ENCODE results near the gene C20orf202.

Gene C20orf202

GRCh38 chr20:1202762-1203504 is at the start of gene C20orf202:
C20orf202 (plus strand) TSS chr20:1203454; CDS start chr20:1203586, 132 bp downstream.
- no peak for DNase-seq

DNA sequence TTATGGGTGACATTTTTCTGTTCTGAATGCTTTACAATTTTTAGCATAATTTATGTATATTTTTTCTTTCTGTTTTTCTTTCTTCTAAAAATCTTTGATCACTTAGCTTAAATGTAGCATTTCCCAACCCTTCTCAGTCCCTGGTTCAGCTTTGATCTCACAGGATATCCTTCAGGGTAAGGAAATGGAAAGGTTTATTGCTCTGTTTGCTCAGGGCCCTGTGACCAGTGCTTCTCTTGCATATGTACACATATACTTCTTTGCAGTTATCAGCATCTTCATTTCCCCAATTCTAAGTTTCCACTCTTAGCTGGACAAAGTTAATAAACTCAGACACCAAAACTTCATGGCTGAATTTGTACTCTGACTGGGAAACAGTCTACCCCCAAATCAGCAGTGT is 49.0 kb upstream of the C20orf202 start:
- no peak for DNase-seq

- DNase-seq = no peak
These were observed 48.6 kb upstream of the C20orf202 start for GRCh38 chr20:1154691-1155090.

GRCh38 chr20:1155342-1155741 is 47.9 kb upstream of the C20orf202 start:
- DNase-seq = no peak

DNA sequence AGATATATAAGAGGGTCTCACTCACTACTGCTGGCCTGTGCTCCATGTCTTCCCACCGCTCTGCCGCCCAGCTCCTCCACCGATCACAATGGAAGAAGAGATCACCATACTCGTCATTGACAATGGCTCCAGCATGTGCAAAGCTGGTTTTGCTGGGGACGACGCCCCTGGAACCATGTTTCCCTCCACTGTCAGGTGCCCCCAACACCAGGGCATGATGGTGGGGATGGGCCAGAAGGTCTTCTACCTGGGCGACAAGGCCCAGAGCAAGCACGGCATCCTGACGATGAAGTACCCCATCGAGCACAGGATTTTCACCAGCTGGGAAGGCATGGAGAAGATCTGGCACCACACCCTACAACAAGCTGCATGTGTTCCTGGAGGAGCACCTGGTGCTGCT is 42.8 kb upstream of the C20orf202 start:
- no peak for DNase-seq

- DNase-seq = no peak
These were observed 42.3 kb upstream of the C20orf202 start for GRCh38 chr20:1160991-1161390.

- DNase-seq = no peak
These were observed 40.1 kb upstream of the C20orf202 start for GRCh38 chr20:1163105-1163504.

DNA sequence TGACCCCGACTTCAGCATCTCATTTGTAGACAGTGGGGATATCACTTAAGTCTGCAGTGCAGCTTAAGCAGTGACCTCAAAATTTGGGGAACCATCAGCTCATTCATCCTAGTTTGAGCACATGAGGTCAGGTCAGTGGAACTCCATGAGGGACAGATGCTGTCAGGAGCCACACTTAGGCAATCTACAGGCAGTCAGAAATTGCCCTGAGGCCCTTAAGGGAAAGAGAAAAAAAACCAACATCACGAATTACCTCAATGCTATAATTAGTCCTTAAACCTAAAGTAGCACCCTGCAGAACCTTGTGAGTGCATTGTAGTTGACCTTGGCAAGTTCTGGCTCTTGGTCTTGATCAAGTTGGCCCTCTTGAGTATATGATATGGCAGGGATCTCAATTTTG is 39.6 kb upstream of the C20orf202 start:
- no peak for DNase-seq

DNA sequence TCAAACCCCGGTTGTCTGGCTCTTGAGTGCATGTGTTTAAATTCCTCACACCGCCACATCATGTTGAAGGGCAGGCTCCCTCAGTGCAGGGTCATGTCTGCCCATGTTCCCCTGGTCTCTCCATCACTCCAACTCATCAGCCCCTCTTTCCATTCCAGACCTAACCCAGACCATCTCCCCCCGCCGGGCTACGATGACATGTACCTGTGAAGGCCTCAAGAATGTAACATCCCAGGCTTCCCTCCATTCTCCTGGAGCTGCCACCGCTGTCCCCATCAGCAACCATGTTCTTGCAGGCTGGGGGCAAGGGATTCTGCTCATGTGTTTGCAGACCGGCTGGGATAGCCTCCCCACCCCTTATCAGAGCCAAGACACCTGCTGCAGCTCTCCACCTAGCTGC is 38.4 kb upstream of the C20orf202 start:
- DNase-seq = no peak

- DNase-seq = no peak
These were observed 37.7 kb upstream of the C20orf202 start for GRCh38 chr20:1165521-1165920.

GRCh38 chr20:1165941-1166340 is 37.3 kb upstream of the C20orf202 start:
- no peak for DNase-seq

DNA sequence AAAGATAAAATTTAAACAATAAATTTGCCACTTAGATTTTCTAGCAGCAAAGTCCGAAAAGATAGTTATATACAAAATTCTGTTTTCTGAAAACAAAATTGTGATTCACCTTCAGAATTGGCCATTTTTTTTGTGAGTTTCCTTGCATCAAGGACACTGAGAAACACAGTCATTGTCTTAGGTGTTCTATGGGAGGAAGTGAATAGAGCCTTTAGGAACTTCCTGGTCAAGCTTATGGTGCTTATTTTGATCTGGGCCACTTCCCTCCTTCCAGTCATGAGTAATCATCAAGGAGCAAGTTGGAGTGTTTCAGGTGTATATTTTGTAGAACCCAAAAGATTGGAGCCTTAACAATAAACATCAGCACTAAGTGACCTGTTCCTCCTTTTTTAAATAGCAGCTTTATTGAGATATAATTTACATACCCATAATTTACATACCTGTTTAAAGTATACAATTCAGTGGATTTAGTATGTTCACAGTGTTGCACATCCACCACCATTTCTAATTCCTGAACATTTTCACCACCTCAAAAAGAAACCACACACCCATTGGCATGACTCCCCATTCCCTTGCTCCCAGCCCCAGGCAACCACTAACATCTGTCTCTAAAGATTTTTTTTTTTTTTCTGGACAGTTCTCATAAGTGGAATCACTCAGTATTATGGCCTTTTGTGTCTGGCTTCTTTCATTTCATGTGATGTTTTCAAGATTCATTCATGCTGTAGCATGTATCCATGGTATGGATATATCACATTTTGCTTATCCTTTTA is 36.1 kb upstream of the C20orf202 start:
- no peak for DNase-seq

GRCh38 chr20:1169224-1169623 is 34.0 kb upstream of the C20orf202 start:
- no peak for DNase-seq

DNA sequence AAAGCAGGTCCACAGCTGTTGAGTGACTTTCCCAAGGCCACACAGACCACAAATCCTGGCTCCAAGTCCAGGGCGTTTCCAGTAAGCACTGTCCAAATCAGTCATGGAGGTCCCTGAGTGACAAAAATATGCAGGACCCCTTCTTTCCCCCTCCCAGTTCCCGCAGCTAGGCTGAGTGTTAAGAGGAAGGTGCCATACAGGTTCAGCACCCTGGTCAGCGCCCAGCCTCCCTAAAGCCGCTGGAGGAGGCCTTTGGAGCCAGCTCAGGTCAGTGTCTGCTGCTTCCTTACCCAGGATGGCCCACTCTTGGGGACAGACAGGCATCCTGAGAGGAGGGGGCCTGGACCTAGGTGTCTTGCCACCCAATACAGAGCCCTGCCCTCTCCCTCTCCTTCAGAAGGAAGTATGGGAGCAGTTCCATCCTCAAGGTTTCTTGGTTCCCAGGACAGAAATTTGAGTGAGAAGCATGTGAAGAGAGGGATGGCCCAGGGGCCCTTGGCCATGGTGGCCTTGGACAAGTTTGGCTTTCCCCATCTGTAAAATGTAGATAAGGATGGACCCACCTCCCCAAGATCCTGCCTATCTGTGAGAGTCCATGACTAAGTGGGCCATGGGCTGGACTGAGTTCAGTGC is 31.7 kb upstream of the C20orf202 start:
- no peak for DNase-seq

DNA sequence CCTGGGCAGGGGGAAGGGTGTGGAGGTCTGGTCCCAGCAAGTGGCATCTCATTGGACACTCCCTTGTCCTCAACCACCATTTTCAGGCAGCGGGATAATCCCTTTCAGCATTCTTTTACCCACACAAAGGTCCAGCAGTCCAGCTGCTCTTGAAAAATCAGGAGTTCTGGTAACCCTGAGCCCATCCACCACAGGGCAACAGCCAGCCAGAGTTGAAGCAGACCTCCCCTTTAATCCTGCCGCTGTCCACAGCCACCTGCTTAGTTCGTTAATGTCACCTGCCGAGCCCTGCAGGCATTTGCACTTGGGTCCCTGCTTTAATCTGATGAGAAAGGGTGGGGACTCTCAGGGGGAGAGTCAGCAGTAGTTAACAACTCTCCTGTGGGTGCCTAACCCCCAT is 29.6 kb upstream of the C20orf202 start:
- no peak for DNase-seq

GRCh38 chr20:1174787-1175186 is 28.5 kb upstream of the C20orf202 start:
- DNase-seq = no peak

DNA sequence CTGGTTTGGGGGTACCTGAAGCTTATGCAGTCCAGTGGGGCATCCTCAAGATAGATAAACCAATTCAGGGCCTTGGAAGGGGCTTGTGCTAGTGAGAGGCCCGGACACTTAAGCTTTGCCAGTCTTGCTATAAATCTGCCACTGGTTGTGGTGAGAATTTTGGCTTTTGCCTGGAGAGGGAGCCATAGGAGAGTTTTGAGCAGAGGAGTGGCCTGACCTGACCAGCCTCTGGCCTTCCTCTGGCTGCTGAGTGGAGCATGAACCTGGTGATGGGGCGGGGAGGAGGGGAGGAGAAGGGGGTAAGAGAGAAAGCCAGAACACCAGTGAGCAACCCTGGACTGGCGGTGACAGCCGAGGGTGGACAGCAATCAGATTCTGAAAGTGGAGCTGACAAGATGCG is 25.6 kb upstream of the C20orf202 start:
- no peak for DNase-seq

- DNase-seq = no peak
These were observed 25.2 kb upstream of the C20orf202 start for GRCh38 chr20:1178103-1178502.

GRCh38 chr20:1178623-1179022 is 24.6 kb upstream of the C20orf202 start:
- DNase-seq = no peak

DNA sequence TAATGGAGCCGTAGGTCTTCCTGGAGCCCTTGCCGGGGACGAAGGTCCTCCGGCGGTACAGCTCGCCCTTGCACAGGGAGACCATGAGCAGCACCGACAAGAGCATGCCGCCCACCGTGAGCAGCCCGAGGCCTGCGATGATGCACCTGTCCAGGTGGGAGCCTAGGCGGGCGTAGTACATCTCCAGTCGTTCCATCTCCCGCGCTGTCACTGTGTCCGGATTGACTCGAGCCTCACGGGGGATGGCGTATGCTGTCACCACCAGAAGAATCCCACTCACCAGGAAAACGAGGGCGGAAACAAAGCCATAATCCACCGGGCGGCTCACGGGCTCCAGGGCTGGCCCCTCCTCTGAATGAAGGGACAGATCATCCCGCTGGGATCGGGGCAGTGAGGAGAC is 22.3 kb upstream of the C20orf202 start:
- DNase-seq = no peak

GRCh38 chr20:1182106-1182505 is 21.1 kb upstream of the C20orf202 start:
- no peak for DNase-seq

GRCh38 chr20:1183153-1183552 is 20.1 kb upstream of the C20orf202 start:
- no peak for DNase-seq

DNA sequence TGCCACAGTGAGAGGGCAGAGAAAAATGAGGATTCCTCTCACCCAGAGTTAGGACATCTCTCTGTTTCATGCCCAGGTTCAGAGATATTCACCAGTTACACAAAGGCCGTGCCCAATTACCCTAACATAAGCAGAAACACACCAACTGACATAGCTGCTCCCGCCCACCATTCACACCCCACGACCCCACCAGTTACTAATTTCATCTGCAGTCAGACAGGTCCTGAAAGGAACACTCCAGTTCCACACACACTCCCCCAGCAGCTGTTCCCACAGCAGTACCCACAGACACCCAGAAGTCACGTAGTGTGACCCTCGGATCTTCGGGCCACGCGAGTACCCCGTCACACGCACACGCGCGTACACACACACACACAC is 19.0 kb upstream of the C20orf202 start:
- no peak for DNase-seq
